ENCODE measurements around the gene ZSWIM4.
"Not testable (repeated sequence)": the region's sequence is repeated elsewhere in the genome, so short reads cannot be mapped to it uniquely, and the experiment has no call there.

ZSWIM4 gene

DNA sequence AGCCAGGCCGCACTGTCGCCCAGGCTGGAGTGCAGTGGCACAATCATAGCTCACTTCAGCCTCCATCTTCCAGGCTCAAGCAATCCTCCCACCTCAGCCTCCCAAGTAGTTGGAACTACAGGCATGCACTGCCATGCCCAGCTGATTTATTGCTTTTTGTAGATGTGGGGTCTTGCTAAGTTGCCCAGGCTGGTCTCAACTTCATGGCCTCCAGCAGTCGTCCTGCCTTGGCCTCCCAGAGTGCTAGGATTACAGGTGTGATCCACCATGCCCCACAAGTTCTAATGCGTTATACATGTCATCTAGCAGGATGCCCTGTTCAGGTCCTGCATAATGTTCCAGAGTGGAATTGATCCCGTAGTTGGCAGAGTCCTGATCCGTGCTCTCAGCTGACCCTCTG, 16.4 kb upstream of the ZSWIM4 start:
- DNase-seq = no peak

DNA sequence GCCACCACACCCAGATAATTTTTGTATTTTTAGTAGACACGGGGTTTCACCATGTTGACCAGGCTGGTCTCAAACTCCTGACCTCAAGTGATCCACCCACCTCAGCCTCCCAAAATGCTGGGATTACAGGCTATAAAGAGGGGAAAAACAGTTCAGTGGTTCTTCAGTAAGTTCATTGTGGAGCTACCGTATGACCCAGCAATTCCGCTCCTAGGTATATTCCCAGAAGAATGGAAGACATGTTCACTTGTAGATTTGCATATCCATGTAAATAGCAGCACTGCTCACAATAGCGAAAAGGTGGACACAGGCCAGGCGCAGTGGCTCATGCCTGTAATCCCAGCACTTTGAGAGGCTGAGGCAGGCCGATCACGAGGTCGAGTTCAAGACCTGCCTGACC, 15.4 kb upstream of the ZSWIM4 start:
- not testable (repeated sequence) for DNase-seq

DNA sequence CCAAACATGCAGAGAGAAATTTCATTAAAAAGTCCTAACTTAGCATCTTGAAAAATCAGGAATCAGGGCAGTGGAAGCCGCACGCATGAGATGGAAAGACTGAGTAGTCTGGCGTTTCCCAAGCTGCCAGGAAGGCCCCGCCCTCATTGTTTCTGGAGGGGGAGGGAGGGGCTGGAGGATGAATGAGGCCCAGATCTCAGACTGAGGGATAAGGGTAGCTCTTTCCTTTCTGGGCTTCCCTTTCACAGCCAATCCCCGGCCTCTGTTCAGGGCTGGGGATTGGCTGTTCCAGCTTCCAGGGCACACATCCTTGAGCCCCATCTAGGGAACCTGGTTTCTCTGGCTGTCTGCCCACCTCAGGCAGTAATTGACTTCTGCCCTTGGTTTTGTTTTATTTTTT, 13.7 kb upstream of the ZSWIM4 start:
- no peak for DNase-seq

DNA sequence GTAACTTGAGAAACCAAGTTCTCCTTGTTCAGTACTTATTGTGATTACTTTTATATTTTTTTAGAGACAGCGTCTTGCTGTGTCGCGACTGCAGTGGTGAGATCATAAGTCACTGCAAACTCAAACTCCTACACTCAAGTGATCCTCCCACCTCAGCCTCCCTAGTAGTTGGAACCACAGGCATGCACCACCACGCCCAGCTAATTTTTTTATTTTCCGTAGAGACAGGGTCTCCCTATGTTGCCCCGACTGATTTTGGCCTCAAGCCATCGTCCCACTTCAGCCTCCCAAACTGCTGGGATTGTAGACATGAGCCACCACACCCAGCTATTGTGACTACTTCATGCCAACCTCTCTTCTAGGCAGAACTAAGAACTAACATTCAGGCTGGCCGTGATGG, 12.7 kb upstream of the ZSWIM4 start:
- no peak for DNase-seq

DNA sequence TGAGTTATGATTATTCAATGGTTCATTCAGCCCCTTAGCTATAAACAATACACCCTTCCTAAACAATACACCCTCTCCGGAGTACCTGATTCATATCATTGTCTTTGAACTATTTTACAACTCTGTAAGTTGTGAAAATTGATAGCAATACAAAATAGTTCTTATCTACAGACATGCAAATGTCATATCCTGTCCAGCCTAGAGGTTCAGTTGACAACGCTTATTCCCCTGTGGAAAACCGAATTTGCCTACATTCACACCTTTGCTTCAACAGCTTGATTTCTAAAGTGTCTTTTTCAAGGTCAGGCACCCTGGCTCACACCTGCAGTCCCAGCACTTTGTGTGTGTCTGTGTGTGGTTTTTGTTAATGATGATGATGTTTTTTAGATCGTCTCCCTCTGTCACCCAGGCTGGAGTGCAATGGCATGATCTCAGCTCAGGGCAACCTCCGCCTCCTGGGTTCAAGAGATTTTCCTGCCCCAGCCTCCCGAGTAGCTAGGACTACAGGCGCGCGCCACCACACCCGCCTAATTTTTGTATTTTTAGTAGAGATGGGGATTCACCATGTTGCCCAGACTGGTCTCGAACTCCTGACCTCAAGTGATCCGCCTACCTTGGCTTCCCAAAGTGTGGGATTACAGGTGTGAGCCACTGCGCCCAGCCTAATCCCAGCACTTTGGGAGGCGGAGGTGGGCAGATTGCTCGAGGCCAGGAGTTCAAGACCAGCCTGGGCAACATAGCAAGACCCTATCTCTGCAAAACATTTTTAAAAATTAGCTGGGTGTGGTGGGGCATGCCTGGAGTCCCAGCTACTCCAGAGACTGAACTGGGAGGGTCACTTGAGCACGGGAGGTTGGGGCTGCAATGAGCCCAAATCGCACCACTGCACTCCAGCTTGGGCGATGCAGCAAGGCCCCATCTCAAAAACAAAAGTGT, 11.4 kb upstream of the ZSWIM4 start:
- DNase-seq = no peak

DNA sequence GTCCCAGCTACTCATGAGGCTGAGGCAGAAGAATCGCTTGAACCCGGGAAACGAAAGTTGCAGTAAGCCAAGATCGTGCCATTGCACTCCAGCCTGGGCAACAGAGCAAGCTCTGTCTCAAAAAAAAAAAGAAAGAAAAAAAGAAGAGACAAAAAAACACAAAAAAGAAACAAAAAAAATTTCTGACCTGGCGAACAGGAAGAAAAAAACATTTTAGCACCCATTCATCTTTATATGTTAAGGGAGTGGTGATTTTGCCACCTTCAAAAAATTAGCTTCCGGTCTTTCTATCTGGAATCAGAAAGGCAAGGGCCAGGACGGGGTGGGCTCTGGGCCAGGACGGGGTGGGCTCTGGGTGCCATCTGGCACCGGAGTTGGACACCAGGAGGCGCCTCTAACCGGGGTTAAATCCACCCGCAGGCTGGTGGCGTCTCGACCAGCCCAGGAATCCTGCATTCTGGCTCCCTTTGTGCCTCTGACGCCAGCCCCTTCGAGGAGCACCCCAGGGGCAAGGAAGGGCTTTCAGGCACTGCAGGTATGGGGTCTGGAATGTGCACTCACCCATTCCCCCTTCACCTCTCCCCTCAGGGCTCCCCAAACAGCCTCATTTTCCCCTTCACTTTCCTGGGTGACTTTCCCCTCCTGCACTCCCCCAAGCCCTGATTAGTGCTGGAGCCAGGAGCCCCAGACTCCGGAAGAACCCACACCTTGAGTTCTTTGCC, 10.4 kb upstream of the ZSWIM4 start:
- DNase-seq = no peak

DNA sequence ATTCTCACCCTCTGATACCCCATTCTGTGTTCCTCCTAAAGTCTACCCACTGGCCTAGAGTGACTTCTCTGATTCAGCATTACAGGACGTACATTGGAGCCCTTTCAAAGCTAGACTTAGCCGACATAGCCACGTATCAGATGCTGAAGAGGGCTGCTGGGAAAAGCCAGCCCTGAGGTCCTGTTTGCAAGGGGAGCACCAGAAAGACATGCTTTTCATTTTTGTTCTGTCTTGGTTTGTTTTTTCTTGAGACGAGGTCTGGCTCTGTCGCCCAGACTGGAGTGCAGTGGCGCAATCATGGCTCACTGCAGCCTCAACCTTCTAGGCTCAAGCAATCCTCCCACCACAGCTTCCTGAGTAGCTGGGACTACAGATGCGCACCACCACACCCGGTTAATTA, 6.3 kb upstream of the ZSWIM4 start:
- no peak for DNase-seq

DNA sequence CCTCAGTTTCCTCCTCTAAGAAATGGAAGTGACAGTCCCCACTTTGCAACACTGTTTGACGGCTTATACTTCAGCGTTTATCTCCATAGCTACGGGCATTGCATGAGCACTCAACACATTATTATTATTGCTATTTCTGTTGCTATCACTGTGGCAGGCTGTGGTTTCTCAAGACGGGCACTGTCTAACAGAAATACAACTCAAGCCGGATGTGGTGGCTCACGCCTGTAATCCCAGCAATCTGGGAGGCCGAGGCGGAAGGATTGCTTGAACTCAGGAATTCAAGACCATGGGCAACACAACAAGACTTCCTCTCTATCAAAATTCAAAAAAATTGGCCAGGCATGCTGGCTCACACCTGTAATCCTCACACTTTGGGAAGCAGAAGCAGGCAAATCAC, 4.9 kb upstream of the ZSWIM4 start:
- DNase-seq = no peak

DNA sequence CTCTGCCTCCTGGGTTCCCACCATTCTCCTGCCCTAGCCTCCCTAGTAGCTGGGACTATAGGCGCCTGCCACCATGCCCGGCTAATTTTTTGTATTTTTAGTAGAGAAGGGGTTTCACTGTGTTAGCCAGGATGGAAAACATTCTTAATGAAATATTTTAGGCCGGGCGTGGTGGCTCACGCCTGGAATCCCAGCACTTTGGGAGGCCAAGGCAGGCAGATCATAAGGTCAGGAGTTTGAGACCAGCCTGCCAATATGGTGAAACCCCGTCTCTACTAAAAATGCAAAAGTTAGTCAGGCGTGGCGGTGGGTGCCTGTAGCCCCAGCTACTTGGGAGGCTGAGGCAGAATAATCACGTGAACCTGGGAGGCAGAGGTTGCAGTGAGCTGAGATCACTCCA, 1.9 kb upstream of the ZSWIM4 start:
- not testable (repeated sequence) for DNase-seq

DNA sequence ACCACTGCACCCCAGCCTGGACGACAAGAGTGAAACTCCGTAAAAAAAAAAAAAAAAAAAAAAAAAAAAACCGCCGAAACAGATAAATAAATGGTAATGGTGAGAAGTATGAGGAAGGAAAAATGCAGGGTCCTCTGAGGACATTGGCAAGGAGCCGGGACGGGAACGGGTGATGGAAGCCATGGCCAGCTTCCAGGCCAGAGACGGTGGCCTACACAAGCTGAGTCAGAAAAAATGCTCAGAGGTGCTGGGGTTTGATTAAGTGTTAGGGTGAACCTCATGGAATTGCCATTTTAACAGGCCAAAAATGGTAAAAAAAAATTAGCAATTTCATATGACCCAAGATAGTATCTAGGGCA, 866 bp upstream of the ZSWIM4 start:
- DNase-seq = no peak

DNA sequence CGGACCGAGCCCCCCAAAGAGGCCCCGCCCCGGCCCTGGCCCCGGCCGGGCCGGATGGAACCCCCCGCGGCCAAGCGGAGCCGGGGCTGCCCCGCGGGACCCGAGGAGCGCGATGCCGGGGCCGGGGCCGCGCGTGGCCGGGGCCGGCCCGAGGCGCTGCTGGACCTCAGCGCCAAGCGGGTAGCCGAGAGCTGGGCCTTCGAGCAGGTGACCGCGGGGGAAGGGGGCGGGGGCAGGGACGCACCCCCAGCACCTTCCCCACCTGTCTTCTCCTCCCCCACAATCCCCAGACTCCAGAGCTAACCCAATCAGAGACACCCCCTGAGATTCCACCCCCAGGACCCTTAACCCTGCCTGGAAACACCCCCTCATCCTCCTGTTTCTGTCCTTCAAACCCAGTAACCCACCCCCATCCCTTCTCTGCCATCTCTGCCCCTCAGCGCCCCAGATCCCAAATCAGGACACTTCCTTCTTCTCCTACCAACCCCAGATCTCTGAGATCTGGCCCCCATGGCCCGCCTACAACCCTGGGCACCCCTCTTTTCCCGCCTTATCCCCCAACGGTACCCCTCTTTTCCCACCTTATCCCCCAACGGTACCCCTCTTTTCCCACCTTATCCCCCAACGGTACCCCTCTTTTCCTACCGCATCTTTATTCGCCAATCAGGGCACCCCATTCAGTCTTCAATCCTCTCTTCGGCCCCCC, 505 bp downstream of the ZSWIM4 start:
- DNase-seq = no peak

DNA sequence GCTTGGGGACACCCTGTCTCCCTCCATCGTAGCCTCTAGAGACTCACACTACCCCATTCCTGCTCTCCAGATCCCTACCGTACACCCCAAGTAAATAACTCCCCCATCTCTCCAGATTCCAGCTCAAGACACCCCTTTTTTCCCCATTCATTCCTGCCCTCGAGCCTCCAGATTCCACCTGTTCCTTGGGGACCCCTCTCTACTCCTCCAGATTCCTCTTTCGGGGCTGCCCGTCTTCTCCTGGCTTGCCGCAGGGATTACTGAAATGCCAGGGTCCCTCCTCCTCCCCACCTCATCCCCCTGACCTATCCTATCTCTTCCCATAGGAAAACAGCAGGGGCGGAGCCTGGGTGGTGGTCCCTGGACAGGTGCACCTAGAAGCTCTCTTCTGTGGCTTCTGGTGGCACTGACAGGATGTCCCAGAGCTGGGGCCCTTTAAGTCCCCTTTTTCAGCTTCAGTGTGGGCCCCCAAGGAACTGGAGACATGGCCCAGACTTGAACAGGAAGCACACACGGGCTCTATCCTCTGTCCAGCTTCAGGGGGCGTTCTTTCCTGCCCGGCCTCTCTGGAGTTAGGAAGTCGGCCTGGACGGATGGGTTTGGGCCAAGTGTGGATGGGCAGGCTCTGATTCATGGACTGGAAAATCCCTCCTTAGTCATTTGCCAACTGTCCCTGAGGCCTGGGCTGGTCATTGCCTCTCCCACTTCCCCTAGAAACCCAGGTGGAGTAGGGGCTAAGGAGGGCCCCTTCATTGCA, 1.2 kb downstream of the ZSWIM4 start:
- DNase-seq = peak; percentile 65

DNA sequence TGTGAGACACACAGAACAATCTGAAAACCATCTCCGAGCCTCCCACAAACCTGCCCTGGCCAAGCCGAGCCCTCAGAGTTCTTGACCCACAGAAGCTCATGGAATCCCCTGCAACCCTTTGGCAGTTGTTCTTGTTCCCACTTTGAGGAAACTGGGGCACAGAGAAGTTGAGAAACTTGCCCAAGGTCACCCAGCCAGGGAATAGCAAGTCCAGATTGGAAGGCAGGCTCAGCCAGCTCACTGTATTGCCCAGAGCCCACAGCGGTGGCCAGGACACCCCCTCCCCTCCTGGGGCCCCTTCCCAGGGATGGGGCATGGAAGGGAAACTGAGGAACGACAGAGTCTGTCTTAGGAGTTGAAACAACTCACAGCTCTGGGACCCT, 1.8 kb downstream of the ZSWIM4 start:
- DNase-seq = no peak

DNA sequence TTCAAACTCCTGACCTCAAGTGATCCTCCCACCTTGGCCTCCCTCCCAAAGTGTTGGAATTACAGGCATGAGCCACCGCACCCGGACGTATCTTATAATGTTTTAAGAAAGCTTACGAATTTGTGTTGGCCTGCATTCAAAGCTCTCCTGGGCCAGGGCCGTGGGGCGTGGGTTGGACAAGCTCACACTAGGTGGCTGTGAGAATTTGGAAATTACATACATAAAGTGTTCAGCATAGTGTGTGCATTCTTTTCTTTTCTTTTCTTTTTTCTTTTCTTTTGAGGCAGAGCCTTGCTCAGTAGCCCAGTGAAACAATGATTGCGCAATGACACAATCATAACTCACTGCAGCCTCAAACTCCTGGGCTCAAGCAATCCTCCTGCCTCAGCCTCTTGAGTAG, 2.6 kb downstream of the ZSWIM4 start:
- no peak for DNase-seq

DNA sequence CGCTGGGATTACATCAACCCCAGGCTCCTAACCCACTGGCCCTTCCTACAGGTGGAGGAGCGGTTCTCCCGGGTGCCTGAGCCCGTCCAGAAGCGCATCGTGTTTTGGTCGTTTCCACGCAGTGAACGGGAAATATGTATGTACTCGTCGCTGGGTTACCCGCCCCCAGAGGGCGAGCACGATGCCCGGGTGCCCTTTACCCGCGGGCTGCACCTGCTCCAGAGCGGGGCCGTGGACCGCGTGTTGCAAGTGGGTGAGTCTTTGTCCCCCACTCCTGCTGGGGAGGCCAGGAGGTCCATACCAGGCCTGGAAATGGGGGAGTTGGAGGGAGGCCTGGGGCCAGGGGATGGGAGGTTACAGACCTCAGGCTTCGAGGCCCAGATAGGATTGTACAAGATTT, 4.4 kb downstream of the ZSWIM4 start:
- no peak for DNase-seq

DNA sequence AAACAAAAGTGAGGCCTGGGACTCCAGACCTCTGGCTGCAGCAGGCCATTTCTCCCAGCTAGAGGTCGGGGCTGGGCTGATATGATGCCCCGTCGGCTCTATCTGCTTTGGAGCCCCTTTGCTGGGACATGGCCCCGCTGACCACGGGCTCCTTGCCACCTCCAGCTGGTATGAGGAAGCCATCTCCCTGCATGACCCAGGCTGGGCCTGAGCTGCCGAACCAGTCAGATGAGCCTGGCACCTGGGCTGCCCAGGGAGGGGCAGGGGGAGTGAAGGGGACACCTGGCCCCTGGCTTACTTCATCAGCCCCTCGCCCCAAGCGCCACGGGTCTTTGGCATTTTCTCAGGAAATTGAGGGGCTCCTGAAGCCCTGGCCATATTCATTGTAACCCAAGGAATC, 7.8 kb downstream of the ZSWIM4 start:
- DNase-seq = no peak

DNA sequence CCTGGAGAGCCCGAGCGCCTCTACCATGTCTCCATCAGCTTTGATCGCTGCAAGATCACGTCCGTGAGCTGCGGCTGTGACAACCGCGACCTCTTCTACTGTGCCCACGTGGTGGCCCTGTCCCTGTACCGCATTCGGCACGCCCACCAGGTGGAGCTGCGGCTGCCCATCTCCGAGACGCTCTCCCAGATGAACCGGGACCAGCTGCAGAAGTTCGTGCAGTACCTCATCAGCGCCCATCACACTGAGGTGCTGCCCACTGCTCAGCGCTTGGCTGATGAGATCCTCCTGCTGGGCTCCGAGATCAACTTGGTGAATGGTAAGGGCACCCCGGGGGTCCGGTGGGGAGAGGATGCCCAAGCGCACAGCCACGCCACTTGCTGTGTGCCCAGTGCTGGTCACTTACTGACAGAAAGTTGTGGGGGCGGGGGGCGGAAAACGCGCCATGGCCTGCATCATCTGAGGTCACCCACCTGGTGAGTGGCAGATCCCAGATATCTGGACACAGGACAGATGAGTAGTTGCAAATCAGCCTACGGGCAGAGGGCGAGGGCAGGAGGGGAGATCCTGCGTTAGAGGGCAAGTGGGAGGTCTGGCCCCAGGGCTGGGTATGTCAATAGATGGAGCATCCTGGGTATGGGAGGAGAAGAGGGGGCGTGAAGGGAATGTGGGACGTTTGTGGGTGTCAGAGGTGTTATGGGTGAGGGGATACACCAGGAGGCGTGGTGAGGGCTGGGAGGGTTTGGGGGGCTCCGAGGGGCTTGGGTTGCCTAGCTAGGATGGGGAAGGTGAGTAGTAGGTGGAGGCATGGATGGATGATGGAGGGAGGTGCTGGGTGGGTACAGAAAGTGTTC, 9.8 kb downstream of the ZSWIM4 start:
- peak; percentile 54 for DNase-seq

DNA sequence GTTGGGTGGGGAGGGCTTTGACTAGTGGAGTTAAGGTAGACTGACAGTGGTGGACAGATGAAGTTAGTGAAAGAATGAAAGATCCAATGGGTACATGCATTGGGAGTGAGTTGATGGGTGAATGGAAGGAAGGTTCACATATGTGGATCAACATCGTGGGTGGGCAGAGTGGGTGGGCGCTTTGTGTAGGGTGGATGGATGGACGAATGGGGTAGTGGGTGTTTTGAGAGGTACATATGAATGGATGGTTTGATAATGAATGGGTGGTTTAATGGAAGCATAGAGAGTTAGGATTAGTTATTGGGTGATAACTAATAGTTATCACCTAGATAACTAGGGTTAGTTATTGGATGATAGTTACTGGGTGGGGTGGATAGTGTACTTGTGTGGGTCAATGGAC, 11.5 kb downstream of the ZSWIM4 start:
- no peak for DNase-seq

DNA sequence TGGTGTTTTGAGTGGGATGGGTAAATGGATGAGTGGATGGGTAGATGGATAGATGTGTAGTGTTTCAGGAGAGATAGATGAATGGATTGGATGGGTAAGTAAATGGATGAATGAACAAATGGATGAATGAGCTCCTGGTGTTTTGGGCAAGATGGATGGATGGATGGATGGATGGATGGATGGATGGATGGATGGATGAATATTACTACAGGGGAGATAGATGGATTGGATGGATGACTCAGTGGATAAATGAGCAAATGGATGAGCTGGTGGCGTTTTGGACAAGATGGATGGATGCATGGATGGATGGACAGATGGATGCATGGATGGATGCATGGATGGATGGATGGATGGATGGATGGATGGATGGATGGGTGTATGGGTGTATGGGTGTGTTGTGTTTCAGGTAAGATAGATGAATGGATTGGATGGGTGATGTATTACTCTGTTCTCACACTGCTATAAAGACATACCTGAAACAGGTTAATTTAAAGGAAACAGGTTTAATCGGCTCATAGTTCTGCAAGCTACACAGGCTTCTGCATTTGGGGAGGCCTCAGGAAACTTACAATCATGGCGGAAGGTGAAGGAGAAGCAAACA, 12.3 kb downstream of the ZSWIM4 start:
- DNase-seq = no peak

DNA sequence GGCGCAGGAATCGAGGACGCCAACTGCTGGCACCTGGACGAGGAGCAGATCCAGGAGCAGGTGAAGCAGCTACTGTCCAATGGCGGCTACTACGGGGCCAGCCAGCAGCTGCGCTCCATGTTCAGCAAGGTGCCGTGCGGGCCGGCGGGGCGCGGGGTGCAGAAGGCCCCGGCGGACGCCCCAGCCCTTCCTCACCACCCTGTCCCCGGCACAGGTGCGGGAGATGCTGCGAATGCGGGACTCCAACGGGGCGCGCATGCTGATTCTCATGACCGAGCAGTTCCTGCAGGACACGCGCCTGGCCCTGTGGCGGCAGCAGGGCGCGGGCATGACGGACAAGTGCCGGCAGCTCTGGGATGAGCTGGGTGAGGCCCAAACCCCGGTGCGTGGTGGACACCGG, 13.6 kb downstream of the ZSWIM4 start:
- DNase-seq = no peak

DNA sequence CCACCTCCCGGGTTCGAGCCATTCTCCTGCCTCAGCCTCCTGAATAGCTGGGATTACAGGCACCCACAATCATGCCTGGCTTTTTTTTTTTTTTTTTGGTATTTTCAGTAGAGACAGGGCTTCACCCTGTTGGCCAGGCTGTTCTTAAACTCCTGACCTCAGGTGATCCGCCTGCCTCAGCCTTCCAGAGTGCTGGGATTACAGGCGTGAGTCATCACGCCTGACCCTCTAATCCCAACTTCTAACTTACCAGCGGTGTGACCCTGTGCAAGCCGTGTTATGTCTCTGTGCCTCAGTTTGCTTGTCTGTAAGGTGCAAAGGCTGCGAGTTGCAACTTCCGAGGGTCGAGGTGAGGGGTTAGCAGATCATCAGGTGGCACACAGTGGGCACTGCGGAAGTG, 17.3 kb downstream of the ZSWIM4 start:
- no peak for DNase-seq

DNA sequence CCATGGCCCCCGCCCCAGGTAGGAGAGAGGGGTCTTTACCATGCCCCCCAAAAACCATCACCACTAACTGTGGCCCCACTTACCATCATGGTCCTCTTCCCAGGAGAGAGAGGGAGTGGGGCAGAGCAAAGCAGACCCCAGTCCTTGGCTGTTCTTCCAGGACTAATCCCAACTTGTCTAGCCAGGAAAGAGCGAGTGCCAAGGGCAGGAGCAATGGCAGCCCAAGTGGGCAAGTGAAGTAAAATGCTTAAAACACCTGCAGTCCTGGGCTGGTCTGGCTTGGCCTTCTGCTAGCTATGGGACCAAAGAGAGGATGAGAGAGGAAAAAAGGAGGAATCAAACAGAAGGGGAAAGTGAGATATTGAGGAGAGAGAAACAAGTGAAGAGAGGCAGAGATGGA, 17.9 kb downstream of the ZSWIM4 start:
- no peak for DNase-seq
